ENCODE measurements around the gene HES2.

- TF ChIP-seq REST (IDR thresholded peaks at IDR 0.05; ENCODE audit: insufficient replicate concordance, low read depth) (no peak), POLR2AphosphoS5 (IDR thresholded peaks at IDR 0.05; ENCODE audit: low read depth) (no peak)
- TF ChIP-seq, protein P1, sequence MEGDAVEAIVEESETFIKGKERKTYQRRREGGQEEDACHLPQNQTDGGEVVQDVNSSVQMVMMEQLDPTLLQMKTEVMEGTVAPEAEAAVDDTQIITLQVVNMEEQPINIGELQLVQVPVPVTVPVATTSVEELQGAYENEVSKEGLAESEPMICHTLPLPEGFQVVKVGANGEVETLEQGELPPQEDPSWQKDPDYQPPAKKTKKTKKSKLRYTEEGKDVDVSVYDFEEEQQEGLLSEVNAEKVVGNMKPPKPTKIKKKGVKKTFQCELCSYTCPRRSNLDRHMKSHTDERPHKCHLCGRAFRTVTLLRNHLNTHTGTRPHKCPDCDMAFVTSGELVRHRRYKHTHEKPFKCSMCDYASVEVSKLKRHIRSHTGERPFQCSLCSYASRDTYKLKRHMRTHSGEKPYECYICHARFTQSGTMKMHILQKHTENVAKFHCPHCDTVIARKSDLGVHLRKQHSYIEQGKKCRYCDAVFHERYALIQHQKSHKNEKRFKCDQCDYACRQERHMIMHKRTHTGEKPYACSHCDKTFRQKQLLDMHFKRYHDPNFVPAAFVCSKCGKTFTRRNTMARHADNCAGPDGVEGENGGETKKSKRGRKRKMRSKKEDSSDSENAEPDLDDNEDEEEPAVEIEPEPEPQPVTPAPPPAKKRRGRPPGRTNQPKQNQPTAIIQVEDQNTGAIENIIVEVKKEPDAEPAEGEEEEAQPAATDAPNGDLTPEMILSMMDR (IDR thresholded peaks at IDR 0.05; ENCODE audit: insufficient read depth, low read length) = no peak
Observed at GRCh38 chr1:6417961-6418667, 1.6 kb downstream of the HES2 start.
